Measurements from ENCODE around the gene POU3F1.

The POU3F1 gene

GRCh38 chr1:38028105-38028591 is 18.4 kb downstream of the POU3F1 start:
- no peak for DNase-seq (ENCODE audit: low spot score)

GRCh38 chr1:38027201-38028104 is 19.1 kb downstream of the POU3F1 start:
- DNase-seq (ENCODE audit: low spot score) = no peak

- no peak for DNase-seq (ENCODE audit: low spot score)
Measured at GRCh38 chr1:38026592-38027200, 19.9 kb downstream of the POU3F1 start.

- DNase-seq (ENCODE audit: low spot score) = no peak
Measured at GRCh38 chr1:38025664-38026063, 20.9 kb downstream of the POU3F1 start.

- no peak for DNase-seq (ENCODE audit: low spot score)
Measured at GRCh38 chr1:38025233-38025632, 21.4 kb downstream of the POU3F1 start.

- no peak for DNase-seq (ENCODE audit: low spot score)
Measured at GRCh38 chr1:38022810-38023209, 23.8 kb downstream of the POU3F1 start.

GRCh38 chr1:38021969-38022368 is 24.6 kb downstream of the POU3F1 start:
- no peak for DNase-seq (ENCODE audit: low spot score)

- no peak for DNase-seq (ENCODE audit: low spot score)
Measured at GRCh38 chr1:38020396-38020795, 26.2 kb downstream of the POU3F1 start.

- no peak for DNase-seq (ENCODE audit: low spot score)
Measured at GRCh38 chr1:38018864-38019343, 27.7 kb downstream of the POU3F1 start.

- DNase-seq (ENCODE audit: low spot score) = no peak
Measured at GRCh38 chr1:38015978-38016725, 30.4 kb downstream of the POU3F1 start.

- no peak for DNase-seq (ENCODE audit: low spot score)
Measured at GRCh38 chr1:38014724-38015424, 31.7 kb downstream of the POU3F1 start.

- no peak for DNase-seq (ENCODE audit: low spot score)
Measured at GRCh38 chr1:38014171-38014570, 32.4 kb downstream of the POU3F1 start.

- DNase-seq (ENCODE audit: low spot score) = no peak
Measured at GRCh38 chr1:38013227-38013622, 33.4 kb downstream of the POU3F1 start.

GRCh38 chr1:38012363-38013226 is 34.0 kb downstream of the POU3F1 start, which contains the start of gene UTP11:
UTP11 (plus strand) TSS chr1:38012734; CDS start chr1:38012803, 69 bp downstream.
- DNase-seq (ENCODE audit: low spot score) = peak; percentile 92

GRCh38 chr1:38009841-38010180 is 36.8 kb downstream of the POU3F1 start:
- no peak for DNase-seq (ENCODE audit: low spot score)

GRCh38 chr1:38009088-38009840 is 37.3 kb downstream of the POU3F1 start:
- no peak for DNase-seq (ENCODE audit: low spot score)

GRCh38 chr1:38006008-38006828 is 40.4 kb downstream of the POU3F1 start:
- DNase-seq (ENCODE audit: low spot score) = no peak

- DNase-seq (ENCODE audit: low spot score) = peak; percentile 87
Measured at GRCh38 chr1:38005195-38006007, 41.2 kb downstream of the POU3F1 start, which contains the start of gene FHL3. FHL3 (minus strand) TSS chr1:38005514; CDS start chr1:37999412, 6,102 bp downstream.

Measured in left forelimb (tissue), 1 donor.